Left renal pelvis (tissue), 4 donors: Measurements from ENCODE around the gene RORB. TPM values are rescaled to one million over a fixed set of nuclear protein-coding genes. Genes with fewer than 3 reads are reported as not detected.

Source experiments
- DNase-seq, 4 donors: peaks; one replicate each; pipeline ENCODE4 v3.0.0-alpha.2; 2013; ENCODE audit warnings: low read depth in 4 of 4, low spot score in 3 of 4
- polyA plus RNA-seq, 4 donors: library from polyadenylated mRNA; unstranded; fragments of 120-200 nt; gene quantifications; one replicate each; pipeline ENCODE4 v1.2.1, GENCODE V29; 2013; ENCODE audit not compliant: insufficient read length in 4 of 4

Gene RORB
- polyA plus RNA-seq, 4 donors = 0.14 to 0.25 (median 0.23) TPM

DNA sequence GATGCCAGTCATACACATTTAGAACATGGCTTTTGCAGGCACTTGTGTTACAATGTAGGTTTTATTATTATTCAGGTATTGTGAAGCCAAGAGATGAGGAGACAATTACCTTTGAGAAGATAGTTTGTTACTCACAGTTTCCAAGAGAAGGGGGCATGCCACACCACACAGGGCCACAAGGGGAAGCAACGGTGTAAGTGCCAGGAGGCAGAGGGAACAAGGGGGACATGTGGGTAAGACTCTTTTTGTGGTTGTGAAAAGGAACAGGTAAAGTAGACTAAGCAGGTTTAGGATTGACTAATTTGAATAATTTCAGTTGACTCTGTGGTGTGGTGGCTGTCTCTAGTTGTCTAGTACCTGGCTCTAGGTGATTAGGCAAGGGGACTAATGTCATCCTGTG lies 199.4 kb downstream of the RORB start:
- no peak for DNase-seq

GRCh38 chr9:74697535-74697934 lies 200.4 kb downstream of the RORB start:
- no peak for DNase-seq

- peak in 3 of 4 donors; percentile 33 to 56 (median 36) for DNase-seq
These were observed 214.2 kb downstream of the RORB start for GRCh38 chr9:74711341-74711740.

DNA sequence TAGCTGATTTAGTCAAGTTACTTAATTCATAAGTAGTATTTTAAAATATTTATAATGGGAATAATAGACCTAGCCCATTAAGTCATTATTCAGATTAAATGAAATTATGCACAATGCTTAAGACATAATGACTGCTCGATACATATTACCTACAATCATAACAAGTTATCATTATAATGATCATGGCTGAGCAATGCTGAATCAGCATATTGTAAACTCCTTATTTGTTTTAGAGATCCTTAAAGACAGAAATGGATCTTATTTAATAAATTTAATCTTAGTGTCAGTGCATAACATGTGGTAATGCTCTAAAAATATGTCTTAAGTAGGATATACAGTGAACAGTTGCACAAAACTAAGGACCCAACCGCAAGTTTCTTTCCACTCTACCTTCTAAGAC lies 221.6 kb downstream of the RORB start:
- DNase-seq = no peak

DNA sequence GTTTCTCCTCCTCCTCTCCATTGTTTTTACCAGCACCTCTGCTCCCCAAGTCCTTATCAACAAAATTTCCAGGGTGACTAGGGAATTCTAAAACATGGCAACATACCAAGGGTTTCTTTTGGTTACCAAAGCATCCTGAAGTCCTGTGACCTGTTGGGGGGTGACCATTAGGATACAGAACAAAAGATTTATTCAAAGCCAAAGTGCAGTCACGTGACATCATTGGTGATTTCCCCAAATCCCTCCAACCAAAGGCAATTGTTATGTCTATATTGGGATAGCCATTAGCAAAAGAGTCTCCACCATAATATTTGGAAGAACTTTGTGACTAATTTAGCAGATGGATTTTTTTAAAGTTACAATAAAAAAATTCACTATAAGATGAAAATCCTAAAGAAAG lies 222.2 kb downstream of the RORB start:
- no peak for DNase-seq

DNA sequence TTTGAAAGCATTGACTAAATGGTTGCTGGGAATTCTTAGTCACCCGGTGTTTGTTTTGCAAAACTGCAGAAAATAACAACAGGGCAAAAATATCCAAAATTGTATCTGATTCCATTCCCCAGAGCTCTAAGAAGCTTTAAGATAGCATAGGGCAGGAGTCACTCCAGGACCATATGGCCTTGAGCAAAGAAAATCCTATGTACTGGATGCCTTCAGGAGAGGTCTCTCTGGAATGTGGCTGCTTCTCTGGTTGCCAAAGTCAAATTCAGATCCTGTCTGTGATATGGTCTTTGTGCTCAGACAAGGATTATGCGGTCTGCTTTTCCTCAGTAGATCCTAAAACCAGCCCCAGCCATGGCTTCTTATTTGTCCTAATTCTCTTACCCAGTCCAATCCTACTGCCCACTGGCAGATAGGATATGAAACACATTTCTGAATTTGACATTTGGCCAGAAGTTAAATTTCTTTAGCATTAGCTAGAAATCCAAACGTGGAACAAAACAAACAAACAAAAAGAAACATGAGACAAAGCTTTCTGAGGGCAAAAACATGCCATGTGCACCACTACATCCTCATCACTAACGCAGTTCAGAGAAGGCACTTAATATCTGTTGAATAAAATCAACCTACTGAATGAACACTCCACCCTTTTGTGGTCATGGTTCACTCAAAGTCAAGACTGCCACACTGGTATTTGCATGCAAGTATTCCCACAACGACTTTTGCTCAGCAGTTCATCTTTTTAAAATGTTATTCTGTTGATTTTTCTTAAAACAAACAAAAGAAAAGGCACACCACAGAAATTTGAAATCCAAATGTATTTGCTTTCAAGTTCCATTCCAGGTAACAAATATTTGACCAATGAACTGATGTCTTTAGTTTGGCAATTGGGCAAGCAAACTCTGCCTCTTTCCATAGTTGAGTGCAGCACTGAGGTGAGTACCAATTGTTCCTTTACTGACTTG lies 224.8 kb downstream of the RORB start:
- no peak for DNase-seq

DNA sequence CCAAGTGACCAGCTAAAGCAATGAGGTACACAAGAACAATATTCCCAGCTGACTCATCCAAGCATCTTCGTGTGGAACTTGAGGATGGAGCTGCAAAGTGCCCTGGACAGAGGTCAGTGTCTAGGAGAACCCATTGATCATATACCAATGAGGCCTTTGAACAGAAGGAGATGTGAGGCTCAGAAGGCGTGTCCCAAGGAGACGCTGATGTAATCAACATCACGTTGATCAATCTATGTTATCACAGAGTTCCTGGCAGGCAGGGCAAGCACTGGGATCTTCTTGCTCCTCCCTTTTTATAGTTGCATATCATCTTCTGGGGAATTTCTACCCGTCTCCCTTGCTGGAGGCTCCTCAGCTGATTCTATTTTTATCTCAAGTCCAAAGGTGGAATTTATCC lies 227.2 kb downstream of the RORB start:
- no peak for DNase-seq

DNA sequence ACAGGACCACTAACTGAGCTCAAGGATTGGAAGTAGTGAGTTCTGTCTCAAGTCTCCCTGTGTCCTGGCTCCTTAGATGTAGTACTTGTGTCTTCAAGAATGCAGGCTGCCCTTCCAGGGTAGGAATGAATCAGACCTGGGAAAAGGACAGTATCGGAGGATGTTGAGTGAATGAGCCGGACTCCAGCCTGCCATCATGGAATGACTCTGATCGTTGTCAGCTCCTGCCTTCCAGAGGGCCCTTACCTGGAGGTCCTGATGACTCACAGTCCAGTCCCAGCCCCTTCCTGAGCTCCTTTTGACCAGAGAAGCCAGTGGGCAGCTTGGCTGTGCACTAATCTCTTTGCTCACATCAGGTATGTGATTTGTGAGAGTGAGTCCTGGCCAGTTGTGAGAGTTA lies 229.4 kb downstream of the RORB start:
- DNase-seq = no peak

GRCh38 chr9:74728176-74728575 lies 231.0 kb downstream of the RORB start:
- DNase-seq = no peak

GRCh38 chr9:74729136-74729695 lies 232.1 kb downstream of the RORB start:
- no peak for DNase-seq

- no peak for DNase-seq
These were observed 238.6 kb downstream of the RORB start for GRCh38 chr9:74735761-74736160.

- DNase-seq = no peak
These were observed 239.5 kb downstream of the RORB start for GRCh38 chr9:74736646-74737045.

GRCh38 chr9:74742191-74742790 lies 245.2 kb downstream of the RORB start:
- DNase-seq = no peak
